Neuronal stem cell (in vitro differentiated cells): ENCODE data around the gene RCOR2.

ENCODE experiments used
- DNase-seq: peaks from one replicate; pipeline ENCODE4 v3.0.0-alpha.2; 2013; ENCODE audit warnings: low spot score
- H2AFZ ChIP-seq: one replicate; pipeline ENCODE4 v1.6.1; 2013; ENCODE audit warnings: mild to moderate bottlenecking, low read length, inconsistent platforms
- H2AK5ac ChIP-seq: 2 replicates; pipeline ENCODE4 v1.6.1; 2013; ENCODE audit warnings: low read depth, mild to moderate bottlenecking, inconsistent platforms, low read length, moderate library complexity, mixed read lengths
- H2BK120ac ChIP-seq: 2 replicates; pipeline ENCODE4 v1.6.1; 2013; ENCODE audit warnings: low read depth, mild to moderate bottlenecking, inconsistent platforms, low read length, moderate library complexity, mixed read lengths
- H2BK12ac ChIP-seq: one replicate; pipeline ENCODE4 v1.6.1; 2013; ENCODE audit warnings: low read length, inconsistent platforms
- H2BK15ac ChIP-seq: 2 replicates; pipeline ENCODE4 v1.6.1; 2013; ENCODE audit warnings: mild to moderate bottlenecking, low read length, inconsistent platforms, mixed read lengths
- H2BK5ac ChIP-seq: one replicate; pipeline ENCODE4 v1.6.1; 2013; ENCODE audit warnings: inconsistent platforms, mild to moderate bottlenecking, low read length, moderate library complexity
- H3K14ac ChIP-seq: one replicate; pipeline ENCODE4 v1.6.1; 2013; ENCODE audit warnings: low read length, inconsistent platforms
- H3K18ac ChIP-seq: 2 replicates; pipeline ENCODE4 v1.6.1; 2013; ENCODE audit warnings: low read length, inconsistent platforms
- H3K23ac ChIP-seq: 2 replicates; pipeline ENCODE4 v1.6.1; 2013; ENCODE audit warnings: low read depth, mild to moderate bottlenecking, mixed read lengths, low read length, inconsistent platforms; ENCODE audit not compliant: poor library complexity
- H3K27ac ChIP-seq: replicated peaks from 3 replicates; pipeline ENCODE4 v1.5.1; 2013; ENCODE audit warnings: low read length, inconsistent platforms
- H3K27me3 ChIP-seq, 3 experiments: 2 replicates each; pipeline ENCODE4 v1.6.1; 2013; ENCODE audit warnings: low read length in 3 of 3, mild to moderate bottlenecking in 2 of 3, inconsistent platforms in 1 of 3, low read depth in 1 of 3, mixed read lengths in 1 of 3, moderate library complexity in 1 of 3; ENCODE audit not compliant: control insufficient read depth in 3 of 3, insufficient read depth in 3 of 3
- H3K36me3 ChIP-seq, 2 donors: replicated peaks in 1 of 2; 2 replicates each; pipeline ENCODE4 v1.6.1; 2013; ENCODE audit warnings: low read length in 2 of 2; ENCODE audit not compliant: control insufficient read depth in 2 of 2, insufficient read depth in 2 of 2
- H3K4ac ChIP-seq: 2 replicates; pipeline ENCODE4 v1.6.1; 2013; ENCODE audit warnings: inconsistent platforms, mild to moderate bottlenecking, low read length, moderate library complexity
- H3K4me1 ChIP-seq, 2 donors: 1 replicate in 1 of 2; 2 replicates in 1 of 2; pipeline ENCODE4 v1.6.1; 2013; ENCODE audit warnings: low read length in 2 of 2, low read depth in 1 of 2; ENCODE audit not compliant: control insufficient read depth in 2 of 2, insufficient read depth in 1 of 2
- H3K4me2 ChIP-seq: one replicate; pipeline ENCODE4 v1.6.1; 2013; ENCODE audit warnings: mild to moderate bottlenecking, low read length, inconsistent platforms; ENCODE audit not compliant: insufficient read depth, poor library complexity, severe bottlenecking
- H3K4me3 ChIP-seq, 2 donors: 2 replicates each; pipeline ENCODE4 v1.5.1; 2013; ENCODE audit warnings: low read length in 2 of 2, mild to moderate bottlenecking in 2 of 2, inconsistent platforms in 1 of 2, moderate library complexity in 1 of 2
- H3K79me1 ChIP-seq: one replicate; pipeline ENCODE4 v1.6.1; 2013; ENCODE audit warnings: low read depth, mild to moderate bottlenecking, inconsistent platforms, low read length, moderate library complexity
- H3K9ac ChIP-seq: one replicate; pipeline ENCODE4 v1.6.1; 2013; ENCODE audit warnings: mild to moderate bottlenecking, low read depth, low read length, inconsistent platforms; ENCODE audit not compliant: poor library complexity
- H3K9me3 ChIP-seq, 2 donors: replicated peaks in 1 of 2; 2 replicates each; pipeline versions ENCODE3 to v1.6.1; 2013; ENCODE audit warnings: low read length in 2 of 2, mild to moderate bottlenecking in 2 of 2, inconsistent platforms in 1 of 2, low read depth in 1 of 2, mixed read lengths in 1 of 2, moderate library complexity in 1 of 2; ENCODE audit not compliant: control insufficient read depth in 2 of 2, insufficient read depth in 1 of 2
- H4K8ac ChIP-seq: one replicate; pipeline ENCODE4 v1.6.1; 2013; ENCODE audit warnings: low read depth, mild to moderate bottlenecking, inconsistent platforms, low read length, moderate library complexity
- H4K91ac ChIP-seq: one replicate; pipeline ENCODE4 v1.6.1; 2013; ENCODE audit warnings: low read length, low read depth, mild to moderate bottlenecking, inconsistent platforms; ENCODE audit not compliant: poor library complexity
- WGBS, 2 donors: extraction: QIAGEN DNeasy Blood & Tissue Kit; methylation state at CpG; one replicate each; pipeline ENCODE4 v1.1.7; 2013; ENCODE audit warnings: missing lambda C conversion rate in 2 of 2, mixed read lengths in 1 of 2; ENCODE audit not compliant: insufficient read length in 2 of 2, insufficient replicate concordance in 1 of 2; ENCODE audit errors: extremely low coverage in 2 of 2; 5-methylcytosine and 5-hydroxymethylcytosine counted together

Gene RCOR2

DNA sequence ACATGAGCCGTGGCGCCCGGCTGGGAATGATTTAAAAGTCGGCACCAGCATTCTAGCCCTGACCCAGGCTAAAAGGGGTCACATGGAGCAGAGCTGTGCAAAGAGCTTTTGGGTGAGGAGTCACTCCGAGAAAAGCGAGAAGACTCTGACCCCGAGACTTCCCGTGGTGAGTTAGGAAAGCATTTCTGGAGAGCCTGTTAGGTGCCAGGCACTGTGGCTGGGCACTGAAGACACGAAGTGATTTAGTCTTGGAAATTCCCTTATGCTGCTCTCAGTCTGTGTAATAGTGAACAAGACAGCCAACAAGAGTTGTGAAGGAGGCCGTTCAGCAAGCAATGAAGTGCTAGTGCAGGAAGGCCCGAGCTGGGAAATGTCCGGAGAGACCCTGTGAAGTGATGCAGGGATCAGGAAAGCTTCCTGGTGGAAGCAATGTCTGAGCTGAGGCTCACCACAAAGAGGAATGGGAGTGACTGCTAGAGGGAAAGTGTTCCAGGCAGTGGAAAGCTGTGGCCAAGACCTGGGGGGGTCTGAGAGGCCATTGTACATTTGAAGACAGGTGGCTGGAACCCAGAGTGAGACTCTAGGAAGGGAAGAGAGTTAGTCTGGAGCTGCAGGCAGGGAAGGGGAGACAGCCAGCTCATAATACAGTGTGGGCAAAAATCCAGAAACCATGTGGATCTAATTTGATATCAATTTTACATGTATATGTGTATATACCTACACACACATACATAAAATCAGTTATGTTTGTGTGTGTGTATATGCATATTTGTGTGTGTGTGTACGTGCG lies 46.4 kb downstream of the RCOR2 start:
- H2BK120ac ChIP-seq = no peak overlapping the region
- no peak overlapping the region for H3K18ac ChIP-seq
- H3K9me3 ChIP-seq = no peaks in the 10 kb centered on the region
- H3K4me3 ChIP-seq = no peak overlapping the region
- H2AK5ac ChIP-seq = no peak overlapping the region
- H3K14ac ChIP-seq = no peak overlapping the region
- H3K27me3 ChIP-seq = no peaks in the 10 kb centered on the region
- no peak for DNase-seq
- no peak overlapping the region for H2BK15ac ChIP-seq
- peaks cover 7% of the 10 kb centered on the region for H3K79me1 ChIP-seq
- H2AFZ ChIP-seq = no peak overlapping the region
- H2BK5ac ChIP-seq = no peak overlapping the region
- peaks cover 4 to 16% of the 10 kb centered on the region in 2 donors for H3K36me3 ChIP-seq
- H3K9ac ChIP-seq = no peak overlapping the region
- no peak overlapping the region for H3K23ac ChIP-seq
- peaks cover 6 to 7% of the 10 kb centered on the region in 2 donors for H3K4me1 ChIP-seq
- H4K8ac ChIP-seq = no peak overlapping the region
- H3K4me2 ChIP-seq = no peak overlapping the region
- no CpG with 5 or more reads among the region's 14 CpGs for WGBS, 2 donors
- no peak overlapping the region for H4K91ac ChIP-seq
- no peak overlapping the region for H2BK12ac ChIP-seq
- no peak overlapping the region for H3K4ac ChIP-seq
- no peak overlapping the region for H3K27ac ChIP-seq

DNA sequence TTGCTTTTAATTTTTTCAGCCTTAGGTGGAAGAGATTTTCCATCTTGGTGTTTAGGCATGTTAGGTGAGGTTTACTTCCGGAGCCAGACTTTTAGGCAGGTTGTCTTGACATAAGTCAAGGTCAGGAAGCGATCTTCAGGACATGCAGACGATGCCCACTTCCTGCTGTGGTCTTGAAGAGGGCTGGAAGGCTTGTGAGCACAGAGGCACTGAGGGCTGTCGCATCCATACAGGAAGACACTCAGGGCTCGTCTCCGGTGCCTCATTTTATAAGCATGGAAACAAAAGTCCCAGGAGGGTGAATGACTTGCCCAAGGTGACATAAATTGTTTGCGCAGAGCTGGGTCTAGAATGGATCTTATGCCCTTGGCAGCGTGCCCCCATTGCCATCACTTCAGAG lies 47.3 kb downstream of the RCOR2 start:
- Histone ChIP-seq H3K14ac (no peak overlapping the region), H3K18ac (no peak overlapping the region), H2BK120ac (no peak overlapping the region), H3K4ac (no peak overlapping the region), H3K23ac (no peak overlapping the region), H4K91ac (no peak overlapping the region), H4K8ac (no peak overlapping the region), H3K27ac (no peak overlapping the region), H2BK15ac (no peak overlapping the region), H3K9me3 (no peaks in the 10 kb centered on the region), H2AK5ac (no peak overlapping the region), H2BK12ac (no peak overlapping the region), H3K4me1 (peaks cover 6 to 12% of the 10 kb centered on the region in 2 donors), H2BK5ac (no peak overlapping the region), H3K4me3 (no peak overlapping the region), H3K27me3 (no peaks in the 10 kb centered on the region), H3K79me1 (peaks cover 7% of the 10 kb centered on the region), H3K9ac (no peak overlapping the region), H2AFZ (no peak overlapping the region), H3K36me3 (peaks cover 4 to 16% of the 10 kb centered on the region in 2 donors), H3K4me2 (no peak overlapping the region)
- no CpG with 5 or more reads among the region's 8 CpGs for WGBS, 2 donors
- DNase-seq = no peak

DNA sequence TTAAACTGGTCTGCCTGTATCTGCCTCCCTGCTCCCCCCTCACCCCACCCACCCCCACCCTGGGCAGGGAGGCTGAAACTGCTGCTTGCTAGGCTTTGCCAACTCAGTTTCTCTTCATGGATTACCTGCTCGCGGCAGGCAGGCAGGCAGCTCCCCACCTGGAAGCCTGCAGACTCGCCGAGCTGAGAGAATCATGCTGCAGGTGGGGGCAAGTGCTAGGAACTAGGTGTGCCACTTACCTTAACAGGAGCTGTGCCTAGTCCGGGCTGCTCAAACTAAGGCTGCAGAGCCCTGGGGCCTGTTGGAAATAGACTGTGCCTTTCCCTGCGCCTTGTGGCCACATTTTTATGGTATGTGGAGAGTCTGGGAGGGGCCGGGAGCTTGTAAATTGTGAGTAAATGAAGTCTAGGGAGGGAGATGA lies 47.8 kb downstream of the RCOR2 start:
- no peak overlapping the region for H3K23ac ChIP-seq
- no peak overlapping the region for H2BK120ac ChIP-seq
- H3K4me3 ChIP-seq = no peak overlapping the region
- no peak overlapping the region for H2AFZ ChIP-seq
- peaks cover 6 to 12% of the 10 kb centered on the region in 2 donors for H3K4me1 ChIP-seq
- peaks cover 4 to 16% of the 10 kb centered on the region in 2 donors for H3K36me3 ChIP-seq
- H3K9me3 ChIP-seq = no peaks in the 10 kb centered on the region
- H3K9ac ChIP-seq = no peak overlapping the region
- H3K27ac ChIP-seq = no peak overlapping the region
- H3K14ac ChIP-seq = no peak overlapping the region
- no peak overlapping the region for H2AK5ac ChIP-seq
- H3K79me1 ChIP-seq = peaks cover 7% of the 10 kb centered on the region
- H3K4me2 ChIP-seq = no peak overlapping the region
- no peaks in the 10 kb centered on the region for H3K27me3 ChIP-seq
- no peak overlapping the region for H4K8ac ChIP-seq
- no peak overlapping the region for H3K4ac ChIP-seq
- H2BK12ac ChIP-seq = no peak overlapping the region
- H3K18ac ChIP-seq = no peak overlapping the region
- no peak overlapping the region for H2BK5ac ChIP-seq
- WGBS, 2 donors = no CpG with 5 or more reads among the region's 7 CpGs
- H4K91ac ChIP-seq = no peak overlapping the region
- DNase-seq = no peak
- H2BK15ac ChIP-seq = no peak overlapping the region

DNA sequence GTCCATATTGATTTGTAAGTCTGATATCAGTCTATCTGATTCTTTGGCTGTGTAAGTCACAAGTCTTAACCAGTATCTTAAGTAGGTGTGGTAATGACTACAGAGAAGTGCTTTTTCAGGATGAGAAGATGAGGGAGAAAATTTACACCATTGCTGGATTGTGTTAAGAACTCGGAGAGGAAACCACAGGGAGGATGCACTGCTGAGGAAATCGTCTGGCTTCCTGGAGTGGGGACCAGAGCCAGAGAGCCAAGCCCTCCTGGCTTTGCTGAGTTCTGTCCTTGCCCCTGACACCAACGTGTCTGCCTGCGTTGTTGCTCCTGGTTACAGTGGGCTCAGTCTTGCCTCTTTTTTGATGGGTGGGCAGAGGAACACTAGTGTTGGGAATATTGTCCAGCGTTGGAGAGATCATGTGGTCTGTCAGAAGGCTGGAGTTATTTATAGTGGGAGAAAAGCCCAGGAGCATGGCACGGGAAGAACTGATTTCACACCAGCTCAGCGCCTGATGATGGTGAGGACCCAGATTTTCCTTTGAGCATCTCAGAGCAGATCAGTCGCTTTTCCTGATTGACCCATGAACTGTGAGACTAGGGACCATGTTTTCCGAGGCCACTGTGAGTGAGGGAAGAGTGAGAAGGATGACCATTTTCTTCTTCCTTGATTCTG lies 48.4 kb downstream of the RCOR2 start:
- no peak overlapping the region for H2BK15ac ChIP-seq

More for the DNA sequence above, 48.4 kb downstream of the RCOR2 start:
- Histone ChIP-seq H2AFZ (no peak overlapping the region), H4K8ac (no peak overlapping the region), H3K4me2 (no peak overlapping the region), H4K91ac (no peak overlapping the region), H2AK5ac (no peak overlapping the region), H2BK120ac (no peak overlapping the region), H3K4ac (no peak overlapping the region), H3K23ac (peak overlapping the region; percentile 50), H3K14ac (no peak overlapping the region), H3K18ac (no peak overlapping the region), H3K36me3 (peaks cover 2 to 16% of the 10 kb centered on the region in 2 donors), H3K9ac (no peak overlapping the region), H3K4me1 (peaks cover 6 to 10% of the 10 kb centered on the region in 2 donors), H2BK5ac (no peak overlapping the region), H3K79me1 (peaks cover 8% of the 10 kb centered on the region), H2BK12ac (no peak overlapping the region), H3K9me3 (no peaks in the 10 kb centered on the region), H3K4me3 (no peak overlapping the region), H3K27ac (no peak overlapping the region), H3K27me3 (no peaks in the 10 kb centered on the region)
- no peak for DNase-seq
- no CpG with 5 or more reads among the region's 9 CpGs for whole genome bisulfite sequencing, 2 donors
